ENCODE measurements around the gene ATRIP. TPM values are rescaled to one million over a fixed set of nuclear protein-coding genes. Genes with fewer than 3 reads are reported as not detected.

The ATRIP gene
- total and polyA plus RNA-seq, 4 donors, result 4.0 to 7.5 (median 5.7) TPM

DNA sequence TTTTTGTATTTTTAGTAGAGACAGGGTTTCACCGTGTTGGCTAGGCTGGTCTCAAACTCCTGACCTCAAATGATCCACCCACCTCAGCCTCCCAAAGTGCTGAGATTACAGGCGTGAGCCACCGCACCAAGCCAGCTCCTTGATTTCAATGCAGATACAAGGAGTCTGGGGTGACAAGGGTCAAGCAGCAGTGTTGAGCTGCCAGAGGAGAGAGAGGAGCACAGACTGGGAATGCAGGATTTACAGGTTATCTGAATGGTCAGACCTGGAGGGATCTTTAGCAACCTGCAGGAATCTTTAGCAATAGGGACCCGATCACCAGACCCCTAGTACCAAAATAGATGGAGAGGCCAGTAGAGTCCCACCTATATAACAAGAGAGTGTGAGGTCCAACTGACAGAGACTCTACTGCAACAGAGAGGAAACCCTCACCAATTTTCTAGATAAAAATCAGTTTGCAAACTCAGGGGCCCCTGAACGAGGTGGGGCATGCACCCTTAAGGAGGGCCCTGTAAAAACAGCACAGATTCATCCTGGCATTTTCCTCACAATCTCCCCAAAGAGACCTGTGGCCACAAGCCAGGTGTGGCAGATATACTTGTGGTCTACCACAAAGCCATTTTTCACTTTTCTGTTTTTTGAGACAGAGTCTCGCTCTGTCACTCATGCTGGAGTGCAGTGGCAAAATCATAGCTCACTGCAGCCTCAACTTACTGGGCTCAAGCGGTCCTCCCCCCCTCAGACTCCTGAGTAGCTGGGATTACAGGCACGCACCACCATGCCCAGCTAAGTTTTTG lies 68.1 kb downstream of the ATRIP start:
- Histone ChIP-seq H3K27me3 (ENCODE audit: control insufficient read depth in 1 of 2, insufficient read depth in 2 of 2, low read length in 1 of 2) (no peaks in the 10 kb centered on the region), H3K9me3 (ENCODE audit: control insufficient read depth, low read length) (no peaks in the 10 kb centered on the region), H3K4me1 (ENCODE audit: control insufficient read depth in 1 of 2, insufficient read depth in 2 of 2, low read length in 2 of 2) (no peaks in the 10 kb centered on the region), H3K36me3 (ENCODE audit: control insufficient read depth in 1 of 2, insufficient read depth in 2 of 2, low read length in 1 of 2) (no peaks in the 10 kb centered on the region), H3K27ac (ENCODE audit: low read depth in 1 of 2, low read length in 2 of 2) (no peak overlapping the region), H3K4me3 (ENCODE audit: low read length in 2 of 2) (no peak overlapping the region)
- ATAC-seq (ENCODE audit: low FRiP score) (no peak), DNase-seq (no peak)
- 93 to 95% methylated on average over 8 of the region's 8 CpGs for WGBS, 2 donors
- intact Hi-C loops (cut with DNase I), result no loop called here

Other genes starting within 250 kb of the ATRIP start
- under 1 TPM; 0.65 to 0.90 TPM for gene CAMP, start 223.2 kb upstream of the ATRIP start, total RNA-seq
- 1 to 10 TPM in 1 of 2 donors, not detected in 1; 4.0 TPM for gene CAMP, start 223.2 kb upstream of the ATRIP start, polyA plus RNA-seq
- gene ZNF589, start 205.6 kb upstream of the ATRIP start, total RNA-seq, result 10 to 100 TPM in 1 of 2 donors, 1 to 10 TPM in 1; 7.1 to 19.4 TPM
- gene ZNF589, start 205.6 kb upstream of the ATRIP start, polyA plus RNA-seq, result 1 to 10 TPM; 2.5 to 6.7 TPM
- 10 to 100 TPM; 17.2 to 27.7 TPM for gene NME6, start 145.4 kb upstream of the ATRIP start, total RNA-seq
- 10 to 100 TPM; 11.7 to 19.0 TPM for gene NME6, start 145.4 kb upstream of the ATRIP start, polyA plus RNA-seq
- not detected for gene SPINK8, start 113.1 kb upstream of the ATRIP start, total RNA-seq
- not detected for gene SPINK8, start 113.1 kb upstream of the ATRIP start, polyA plus RNA-seq
- gene FBXW12, start 74.5 kb upstream of the ATRIP start, total RNA-seq, result not detected
- gene FBXW12, start 74.5 kb upstream of the ATRIP start, polyA plus RNA-seq, result not detected
- 100 to 1,000 TPM in 1 of 2 donors, 10 to 100 TPM in 1; 69.9 to 115 TPM for gene PLXNB1, start 16.7 kb upstream of the ATRIP start, total RNA-seq
- 100 to 1,000 TPM in 1 of 2 donors, 10 to 100 TPM in 1; 26.3 to 235 TPM for gene PLXNB1, start 16.7 kb upstream of the ATRIP start, polyA plus RNA-seq
- gene CCDC51, start 6.6 kb upstream of the ATRIP start, total RNA-seq, result 1 to 10 TPM; 6.4 to 6.7 TPM
- 10 to 100 TPM in 1 of 2 donors, 1 to 10 TPM in 1; 9.5 to 12.7 TPM for gene CCDC51, start 6.6 kb upstream of the ATRIP start, polyA plus RNA-seq
- 100 to 1,000 TPM; 114 to 128 TPM for gene TMA7, start 6.5 kb upstream of the ATRIP start, total RNA-seq
- 100 to 1,000 TPM; 302 to 686 TPM for gene TMA7, start 6.5 kb upstream of the ATRIP start, polyA plus RNA-seq
- 100 to 1,000 TPM; 170 to 183 TPM for gene SHISA5, start 57.4 kb downstream of the ATRIP start, total RNA-seq
- 100 to 1,000 TPM in 1 of 2 donors, 10 to 100 TPM in 1; 64.2 to 113 TPM for gene SHISA5, start 57.4 kb downstream of the ATRIP start, polyA plus RNA-seq
- gene PFKFB4, start 110.1 kb downstream of the ATRIP start, total RNA-seq, result 10 to 100 TPM in 1 of 2 donors, 1 to 10 TPM in 1; 7.2 to 14.6 TPM
- gene PFKFB4, start 110.1 kb downstream of the ATRIP start, polyA plus RNA-seq, result 1 to 10 TPM; 2.8 to 5.6 TPM
- under 1 TPM in 1 of 2 donors, not detected in 1; 0.24 TPM for gene UCN2, start 117.0 kb downstream of the ATRIP start, total RNA-seq
- 1 to 10 TPM in 1 of 2 donors, not detected in 1; 6.8 TPM for gene UCN2, start 117.0 kb downstream of the ATRIP start, polyA plus RNA-seq
- gene COL7A1, start 148.6 kb downstream of the ATRIP start, total RNA-seq, result 1 to 10 TPM; 5.4 to 6.7 TPM
- 100 to 1,000 TPM in 1 of 2 donors, 1 to 10 TPM in 1; 3.9 to 217 TPM for gene COL7A1, start 148.6 kb downstream of the ATRIP start, polyA plus RNA-seq
- 100 to 1,000 TPM in 1 of 2 donors, 10 to 100 TPM in 1; 95.6 to 143 TPM for gene UQCRC1, start 162.9 kb downstream of the ATRIP start, total RNA-seq
- 100 to 1,000 TPM; 149 to 203 TPM for gene UQCRC1, start 162.9 kb downstream of the ATRIP start, polyA plus RNA-seq
- gene TMEM89, start 175.0 kb downstream of the ATRIP start, total RNA-seq, result not detected
- gene TMEM89, start 175.0 kb downstream of the ATRIP start, polyA plus RNA-seq, result 1 to 10 TPM in 1 of 2 donors, not detected in 1; 5.7 TPM
- 10 to 100 TPM; 30.7 to 33.6 TPM for gene SLC26A6, start 188.7 kb downstream of the ATRIP start, total RNA-seq
- gene SLC26A6, start 188.7 kb downstream of the ATRIP start, polyA plus RNA-seq, result 100 to 1,000 TPM in 1 of 2 donors, 10 to 100 TPM in 1; 10.5 to 154 TPM
- 1 to 10 TPM in 1 of 2 donors, under 1 TPM in 1; 0.91 to 1.3 TPM for gene CELSR3, start 216.1 kb downstream of the ATRIP start, total RNA-seq
- 1 to 10 TPM in 1 of 2 donors, under 1 TPM in 1; 0.25 to 1.3 TPM for gene CELSR3, start 216.1 kb downstream of the ATRIP start, polyA plus RNA-seq
- 10 to 100 TPM; 26.4 to 31.9 TPM for gene NCKIPSD, start 239.2 kb downstream of the ATRIP start, total RNA-seq
- 10 to 100 TPM; 11.8 to 28.7 TPM for gene NCKIPSD, start 239.2 kb downstream of the ATRIP start, polyA plus RNA-seq

Measured in aorta (tissue), 5 donors.